Parathyroid adenoma (tissue), 2 donors: Measurements from ENCODE around the gene SPATA9.
A peak's percentile ranks its signal among the peaks of the same experiment; 100 is the strongest.

Experiments
- H2AFZ ChIP-seq: fragments of 300-600 bp; sonication (generic); one replicate; pipeline ENCODE4 v1.7.0; 2017; ENCODE audit warnings: antibody characterized with exemption, mild to moderate bottlenecking
- H3K27ac ChIP-seq: fragments of 300-600 bp; sonication (generic); one replicate; pipeline ENCODE4 v1.7.0; 2017
- H3K27me3 ChIP-seq: fragments of 300-600 bp; sonication (generic); one replicate; pipeline ENCODE4 v1.7.0; 2017; ENCODE audit warnings: low read length; ENCODE audit not compliant: control insufficient read depth, insufficient read depth
- H3K36me3 ChIP-seq: fragments of 300-600 bp; sonication (generic); one replicate; pipeline ENCODE4 v1.7.0; 2017; ENCODE audit warnings: low read length; ENCODE audit not compliant: control insufficient read depth, insufficient read depth
- H3K4me1 ChIP-seq: fragments of 300-600 bp; sonication (generic); one replicate; pipeline ENCODE4 v1.7.0; 2017; ENCODE audit warnings: control low read depth
- H3K4me2 ChIP-seq: fragments of 300-600 bp; sonication (generic); one replicate; pipeline ENCODE4 v1.7.0; 2017; ENCODE audit warnings: low read length
- H3K4me3 ChIP-seq: fragments of 300-600 bp; sonication (generic); one replicate; pipeline ENCODE4 v1.7.0; 2017; ENCODE audit warnings: low read depth, low read length
- H3K79me2 ChIP-seq: fragments of 300-600 bp; sonication (generic); one replicate; pipeline ENCODE4 v1.7.0; 2017; ENCODE audit warnings: control low read depth
- H3K9ac ChIP-seq: fragments of 300-600 bp; sonication (generic); one replicate; pipeline ENCODE4 v1.7.0; 2017; ENCODE audit warnings: mild to moderate bottlenecking
- H3K9me3 ChIP-seq: fragments of 300-600 bp; sonication (generic); one replicate; pipeline ENCODE4 v1.7.0; 2017; ENCODE audit warnings: low read length; ENCODE audit not compliant: control insufficient read depth
- CTCF ChIP-seq: fragments of 300-600 bp; sonication (generic); IDR thresholded peaks from one replicate; pipeline ENCODE4 v1.7.0; 2017; ENCODE audit warnings: antibody characterized with exemption, mild to moderate bottlenecking
- donor health status: primary hyperparathyroidism.

The SPATA9 gene

DNA sequence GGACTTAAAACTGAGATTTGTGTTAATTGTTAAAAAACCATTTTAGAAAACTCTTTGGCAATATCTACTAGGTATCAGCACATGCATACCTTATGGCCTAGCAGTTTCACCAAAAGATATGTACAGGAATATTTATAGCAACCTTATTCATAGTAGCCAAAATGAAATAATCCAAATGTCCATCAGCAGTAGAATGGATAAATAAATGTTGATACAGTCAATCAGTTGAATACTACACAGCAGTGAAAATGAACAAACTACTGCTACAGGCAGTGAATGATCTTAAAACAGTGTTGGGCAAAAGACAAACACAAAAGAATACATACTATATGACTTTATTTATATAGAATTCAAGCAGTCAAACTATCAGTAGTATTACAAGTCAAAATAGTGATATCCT lies 19.8 kb downstream of the SPATA9 start:
- no peak overlapping the region for H3K27ac ChIP-seq
- H3K79me2 ChIP-seq, result no peaks in the 10 kb centered on the region
- H3K9ac ChIP-seq, result no peak overlapping the region
- no peaks in the 10 kb centered on the region for H3K27me3 ChIP-seq
- no peak overlapping the region for H2AFZ ChIP-seq
- H3K4me2 ChIP-seq, result no peak overlapping the region
- H3K36me3 ChIP-seq, result no peaks in the 10 kb centered on the region
- TF ChIP-seq CTCF, result no peak
- no peaks in the 10 kb centered on the region for H3K9me3 ChIP-seq
- H3K4me3 ChIP-seq, result no peak overlapping the region
- H3K4me1 ChIP-seq, result no peaks in the 10 kb centered on the region

GRCh38 chr5:95660060-95660459 lies 22.7 kb downstream of the SPATA9 start:
- Histone ChIP-seq H3K4me1 (no peaks in the 10 kb centered on the region), H3K27me3 (no peaks in the 10 kb centered on the region), H2AFZ (no peak overlapping the region), H3K36me3 (no peaks in the 10 kb centered on the region), H3K27ac (no peak overlapping the region), H3K79me2 (no peaks in the 10 kb centered on the region), H3K9me3 (no peaks in the 10 kb centered on the region), H3K9ac (no peak overlapping the region), H3K4me3 (no peak overlapping the region), H3K4me2 (no peak overlapping the region)
- TF ChIP-seq CTCF, result no peak

- Histone ChIP-seq H3K79me2 (no peaks in the 10 kb centered on the region), H3K4me1 (no peaks in the 10 kb centered on the region), H2AFZ (no peak overlapping the region), H3K9me3 (no peaks in the 10 kb centered on the region), H3K27ac (no peak overlapping the region), H3K4me3 (peak overlapping the region; percentile 1), H3K4me2 (peak overlapping the region; percentile 59), H3K9ac (no peak overlapping the region), H3K36me3 (no peaks in the 10 kb centered on the region), H3K27me3 (no peaks in the 10 kb centered on the region)
- TF ChIP-seq CTCF, result no peak
These were observed 27.2 kb downstream of the SPATA9 start for GRCh38 chr5:95655575-95655974.

- Histone ChIP-seq H3K4me2 (no peak overlapping the region), H3K27ac (no peak overlapping the region), H3K79me2 (no peaks in the 10 kb centered on the region), H3K4me1 (no peaks in the 10 kb centered on the region), H3K27me3 (no peaks in the 10 kb centered on the region), H2AFZ (no peak overlapping the region), H3K4me3 (no peak overlapping the region), H3K36me3 (no peaks in the 10 kb centered on the region), H3K9me3 (no peaks in the 10 kb centered on the region), H3K9ac (no peak overlapping the region)
- no peak for TF ChIP-seq CTCF
These were observed 28.6 kb downstream of the SPATA9 start for GRCh38 chr5:95654196-95654595.

DNA sequence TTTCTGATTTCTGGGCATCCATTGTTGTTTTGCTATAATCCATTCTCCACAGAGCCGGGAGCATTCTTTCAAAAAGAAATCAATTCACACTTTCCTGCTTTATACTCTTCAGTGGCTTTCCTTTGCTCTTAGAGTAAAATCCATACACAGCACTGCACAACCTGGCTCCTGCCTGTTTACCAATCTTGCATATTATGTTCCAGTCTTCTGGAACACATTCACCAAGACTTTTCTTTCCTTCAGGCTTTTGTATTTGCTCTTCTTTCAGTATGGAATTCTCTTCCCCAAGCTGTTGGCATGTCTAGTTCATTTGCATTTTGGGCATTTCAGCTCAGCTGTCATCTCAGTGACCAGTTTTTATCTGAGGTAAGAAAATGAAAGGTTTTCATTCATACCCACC lies 29.9 kb downstream of the SPATA9 start:
- H2AFZ ChIP-seq, result no peak overlapping the region

More for the DNA sequence above, 29.9 kb downstream of the SPATA9 start:
- Histone ChIP-seq H3K79me2 (no peaks in the 10 kb centered on the region), H3K27me3 (no peaks in the 10 kb centered on the region), H3K36me3 (no peaks in the 10 kb centered on the region), H3K4me1 (no peaks in the 10 kb centered on the region), H3K9ac (no peak overlapping the region), H3K27ac (no peak overlapping the region), H3K4me2 (no peak overlapping the region), H3K4me3 (no peak overlapping the region), H3K9me3 (no peaks in the 10 kb centered on the region)
- no peak for TF ChIP-seq CTCF
